ENCODE data around the gene EML3. TPM values are rescaled to one million over a fixed set of nuclear protein-coding genes. Genes with fewer than 3 reads are reported as not detected.
"Not testable (repeated sequence)": the region's sequence is repeated elsewhere in the genome, so short reads cannot be mapped to it uniquely, and the experiment has no call there.

EML3 gene
- total RNA-seq, 2 experiments from 2014 or later = 120 to 144 TPM

- Mint-ChIP-seq H3K36me3 (ENCODE audit: low read depth) (peaks cover 76% of the 10 kb centered on the region), H3K4me3 (peak overlapping the region; percentile 89), H3K9me3 (ENCODE audit: insufficient read depth) (no peaks in the 10 kb centered on the region), H3K27me3 (ENCODE audit: low read depth) (no peaks in the 10 kb centered on the region), H3K27ac (peak overlapping the region; percentile 88), H3K4me1 (ENCODE audit: low read depth) (peaks cover 58% of the 10 kb centered on the region)
- CTCF ChIA-PET = interaction anchor here (0.7 to 3.1 kb wide), 10 partner anchors 8 to 175 kb away, joined by 3 to 51 read pairs (median 4); partner anchors contain the start of genes C11orf98, CSKMT, LBHD1 and TUT1
- POLR2A ChIA-PET = interaction anchor here (0.6 to 4.4 kb wide), 11 partner anchors 8 to 241 kb away, joined by 3 to 69 read pairs (median 6); partner anchors contain the start of genes B3GAT3, C11orf98, CSKMT and EML3
- ATAC-seq = no peak
- no peak for DNase-seq
Observed at GRCh38 chr11:62599901-62600300, 12.7 kb downstream of the EML3 start.

GRCh38 chr11:62599069-62599696 is 13.4 kb downstream of the EML3 start:
- POLR2A ChIA-PET = interaction anchor here (0.6 to 4.4 kb wide), 13 partner anchors 7 to 1681 kb away, joined by 3 to 69 read pairs (median 5); partner anchors contain the start of genes B3GAT3, C11orf98, CSKMT and EML3
- peak overlapping the region; percentile 89 for H3K4me3 Mint-ChIP-seq
- peaks cover 82% of the 10 kb centered on the region for H3K36me3 Mint-ChIP-seq (ENCODE audit: low read depth)
- DNase-seq (peak; percentile 99), ATAC-seq (peak; percentile 78)
- CTCF ChIA-PET = interaction anchor here (0.7 to 3.1 kb wide), 10 partner anchors 7 to 187 kb away, joined by 3 to 51 read pairs (median 4); partner anchors contain the start of genes C11orf98, CSKMT, LBHD1 and TUT1
- no peaks in the 10 kb centered on the region for H3K27me3 Mint-ChIP-seq (ENCODE audit: low read depth)
- peaks cover 62% of the 10 kb centered on the region for H3K4me1 Mint-ChIP-seq (ENCODE audit: low read depth)
- H3K27ac Mint-ChIP-seq = peak overlapping the region; percentile 88
- no peaks in the 10 kb centered on the region for H3K9me3 Mint-ChIP-seq (ENCODE audit: insufficient read depth)

GRCh38 chr11:62595124-62595523 is 17.5 kb downstream of the EML3 start:
- peak overlapping the region; percentile 5 for H3K27ac Mint-ChIP-seq
- ATAC-seq = no peak
- ChIA-PET POLR2A (interaction anchor here (0.6 to 1.7 kb wide), 5 partner anchors 25 to 128 kb away, joined by 3 to 5 read pairs (median 3); partner anchors contain the start of genes B3GAT3 and UQCC3), CTCF (interaction anchor here (0.8 to 4.7 kb wide), 3 partner anchors 26 to 75 kb away, joined by 3 to 23 read pairs (median 10); partner anchors contain the start of gene B3GAT3)
- no peaks in the 10 kb centered on the region for H3K27me3 Mint-ChIP-seq (ENCODE audit: low read depth)
- no peak overlapping the region for H3K4me3 Mint-ChIP-seq
- H3K36me3 Mint-ChIP-seq (ENCODE audit: low read depth) = peaks cover 78% of the 10 kb centered on the region
- H3K4me1 Mint-ChIP-seq (ENCODE audit: low read depth) = peaks cover 74% of the 10 kb centered on the region
- H3K9me3 Mint-ChIP-seq (ENCODE audit: insufficient read depth) = no peaks in the 10 kb centered on the region
- no peak for DNase-seq

- peak; percentile 37 for ATAC-seq
Observed at GRCh38 chr11:62593434-62594044, 19.0 kb downstream of the EML3 start.

GRCh38 chr11:62592989-62593421 is 19.6 kb downstream of the EML3 start:
- ChIA-PET CTCF (interaction anchor here (0.7 to 4.7 kb wide), 28 partner anchors 8 to 263 kb away, joined by 3 to 51 read pairs (median 7); partner anchors contain the start of genes B3GAT3, C11orf98, CSKMT and EEF1G), POLR2A (interaction anchor here (1.0 to 3.5 kb wide), 12 partner anchors 8 to 248 kb away, joined by 3 to 69 read pairs (median 26); partner anchors contain the start of genes B3GAT3, C11orf98, CSKMT and EEF1G)
- Mint-ChIP-seq H3K9me3 (ENCODE audit: insufficient read depth) (no peaks in the 10 kb centered on the region), H3K4me1 (ENCODE audit: low read depth) (peaks cover 63% of the 10 kb centered on the region), H3K27ac (peak overlapping the region; percentile 93), H3K27me3 (ENCODE audit: low read depth) (no peaks in the 10 kb centered on the region), H3K4me3 (peak overlapping the region; percentile 20), H3K36me3 (ENCODE audit: low read depth) (peaks cover 67% of the 10 kb centered on the region)
- DNase-seq (no peak), ATAC-seq (no peak)

More at GRCh38 chr11:62593434-62594044, 19.0 kb downstream of the EML3 start:
- Mint-ChIP-seq H3K4me3 (peak overlapping the region; percentile 58), H3K4me1 (ENCODE audit: low read depth) (peaks cover 69% of the 10 kb centered on the region), H3K9me3 (ENCODE audit: insufficient read depth) (no peaks in the 10 kb centered on the region), H3K27ac (peak overlapping the region; percentile 78), H3K36me3 (ENCODE audit: low read depth) (peaks cover 69% of the 10 kb centered on the region), H3K27me3 (ENCODE audit: low read depth) (no peaks in the 10 kb centered on the region)
- ChIA-PET CTCF (interaction anchor here (0.8 to 4.7 kb wide), 20 partner anchors 7 to 169 kb away, joined by 3 to 51 read pairs (median 10); partner anchors contain the start of genes B3GAT3, C11orf98, CSKMT and EEF1G), POLR2A (interaction anchor here (1.0 to 3.5 kb wide), 14 partner anchors 7 to 248 kb away, joined by 3 to 69 read pairs (median 20); partner anchors contain the start of genes B3GAT3, C11orf98, CSKMT and EEF1G)
- peak; percentile 90 for DNase-seq

GRCh38 chr11:62592146-62592815 is 20.3 kb downstream of the EML3 start:
- Mint-ChIP-seq H3K36me3 (ENCODE audit: low read depth) (peaks cover 64% of the 10 kb centered on the region), H3K4me1 (ENCODE audit: low read depth) (peaks cover 58% of the 10 kb centered on the region), H3K9me3 (ENCODE audit: insufficient read depth) (no peaks in the 10 kb centered on the region), H3K27me3 (ENCODE audit: low read depth) (no peaks in the 10 kb centered on the region), H3K27ac (peak overlapping the region; percentile 93), H3K4me3 (peak overlapping the region; percentile 91)
- DNase-seq = no peak
- ATAC-seq = peak; percentile 7
- ChIA-PET CTCF (interaction anchor here (0.7 to 4.7 kb wide), 49 partner anchors 8 to 271 kb away, joined by 3 to 51 read pairs (median 5); partner anchors contain the start of genes B3GAT3, C11orf98, CSKMT and EEF1G), POLR2A (interaction anchor here (0.6 to 3.5 kb wide), 44 partner anchors 8 to 1638 kb away, joined by 3 to 69 read pairs (median 6); partner anchors contain the start of genes B3GAT3, C11orf98, CSKMT and DNAJC4)

GRCh38 chr11:62591448-62592145 is 21.0 kb downstream of the EML3 start, which contains the start of gene TUT1:
Gene TUT1 (minus strand): TSS chr11:62591523. CDS start chr11:62591485, 38 bp downstream.
- ATAC-seq = peak; percentile 88
- H3K4me1 Mint-ChIP-seq (ENCODE audit: low read depth) = peaks cover 55% of the 10 kb centered on the region
- ChIA-PET POLR2A (interaction anchor here (0.6 to 3.5 kb wide), 54 partner anchors 9 to 1638 kb away, joined by 3 to 69 read pairs (median 6); partner anchors contain the start of genes AHNAK, B3GAT3, C11orf98 and CSKMT), CTCF (interaction anchor here (0.7 to 4.7 kb wide), 47 partner anchors 8 to 272 kb away, joined by 3 to 51 read pairs (median 5); partner anchors contain the start of genes B3GAT3, C11orf98, CSKMT and EEF1G)
- DNase-seq = peak; percentile 99
- no peaks in the 10 kb centered on the region for H3K27me3 Mint-ChIP-seq (ENCODE audit: low read depth)
- H3K36me3 Mint-ChIP-seq (ENCODE audit: low read depth) = peaks cover 59% of the 10 kb centered on the region
- H3K27ac Mint-ChIP-seq = peak within 1 kb of the TSS; percentile 93
- peak within 1 kb of the TSS; percentile 91 for H3K4me3 Mint-ChIP-seq
- H3K9me3 Mint-ChIP-seq (ENCODE audit: insufficient read depth) = no peaks in the 10 kb centered on the region

GRCh38 chr11:62588966-62589637 is 23.5 kb downstream of the EML3 start:
- H3K9me3 Mint-ChIP-seq (ENCODE audit: insufficient read depth) = no peaks in the 10 kb centered on the region
- H3K27me3 Mint-ChIP-seq (ENCODE audit: low read depth) = no peaks in the 10 kb centered on the region
- ChIA-PET CTCF (interaction anchor here (0.8 to 1.3 kb wide), 3 partner anchors 12 to 164 kb away, joined by 3 to 6 read pairs (median 6); partner anchors contain the start of gene MTA2), POLR2A (interaction anchor here (0.6 to 1.5 kb wide), 4 partner anchors 15 to 252 kb away, joined by 3 to 5 read pairs (median 4); partner anchors contain the start of gene EEF1G)
- H3K4me1 Mint-ChIP-seq (ENCODE audit: low read depth) = peaks cover 39% of the 10 kb centered on the region
- DNase-seq = no peak
- H3K27ac Mint-ChIP-seq = no peak overlapping the region
- no peak for ATAC-seq
- H3K4me3 Mint-ChIP-seq = no peak overlapping the region
- peaks cover 40% of the 10 kb centered on the region for H3K36me3 Mint-ChIP-seq (ENCODE audit: low read depth)

- peaks cover 10% of the 10 kb centered on the region for H3K4me1 Mint-ChIP-seq (ENCODE audit: low read depth)
- not testable (repeated sequence) for H3K27me3 Mint-ChIP-seq (ENCODE audit: low read depth); ATAC-seq; H3K9me3 Mint-ChIP-seq (ENCODE audit: insufficient read depth); H3K27ac Mint-ChIP-seq; H3K4me3 Mint-ChIP-seq; DNase-seq
- POLR2A ChIA-PET = interaction anchor here (0.7 to 1.1 kb wide), 2 partner anchors 10 to 15 kb away, joined by 3 to 5 read pairs; no protein-coding TSS in a partner anchor
- peaks cover 34% of the 10 kb centered on the region for H3K36me3 Mint-ChIP-seq (ENCODE audit: low read depth)
- CTCF ChIA-PET = interaction anchor here (1.1 to 2.5 kb wide), 3 partner anchors 9 to 160 kb away, joined by 3 to 7 read pairs (median 6); no protein-coding TSS in a partner anchor
Observed at GRCh38 chr11:62585356-62585755, 27.2 kb downstream of the EML3 start.

Measured in activated CD8-positive, alpha-beta T cell treated with anti-CD3 and anti-CD28 coated beads, Interleukin-2, amount 10 ng/mL, durations not matched to agents 7 days and 5 days (primary cell).